SHP77 treated with DMSO at 0.1 percent for 48 hours (cell line): ENCODE measurements around the gene ZFP36L1.

Experiments used
- DNase-seq: peaks from one replicate; lab custom pipeline; 2025; lab: John Stamatoyannopoulos, UW

ZFP36L1 gene

DNA sequence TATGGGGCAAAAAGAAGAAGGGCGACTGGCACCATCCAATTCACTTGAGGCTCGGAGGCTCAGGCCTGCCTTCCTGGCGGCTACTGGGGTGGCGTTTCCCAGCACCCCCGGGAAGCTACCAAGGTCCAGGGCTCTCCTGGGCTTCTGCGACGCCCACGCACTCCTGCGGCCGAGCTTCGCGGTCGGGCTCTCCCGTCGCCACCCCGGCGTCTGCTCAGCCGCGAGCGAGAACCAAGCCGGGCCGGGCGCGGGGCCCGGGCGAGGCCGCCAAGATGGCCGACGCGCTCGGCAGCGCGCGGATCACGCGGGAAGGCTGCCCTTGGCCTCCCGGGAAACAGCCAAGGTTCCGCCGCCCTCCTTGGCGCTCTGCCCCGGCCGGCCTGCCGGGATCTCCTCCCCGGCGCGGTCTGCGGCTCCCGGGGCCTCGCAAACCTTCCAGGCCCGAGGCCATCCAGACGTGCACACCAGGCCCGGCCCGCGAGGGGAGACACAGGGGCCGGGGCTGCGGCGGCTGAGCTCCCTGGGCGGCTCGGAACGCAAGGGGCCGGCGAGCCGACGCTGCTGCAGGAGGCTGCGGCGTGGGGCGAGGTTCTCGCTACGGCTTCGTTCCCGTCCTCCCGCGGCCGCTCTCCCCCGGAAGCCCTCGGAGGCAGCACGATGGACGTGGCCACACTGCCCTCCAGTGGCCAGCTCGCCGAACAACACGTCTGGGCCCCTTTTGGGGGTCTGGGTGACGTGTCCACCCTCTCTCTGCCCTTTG lies 23.5 kb upstream of the ZFP36L1 start:
- peak; percentile 52 for DNase-seq

DNA sequence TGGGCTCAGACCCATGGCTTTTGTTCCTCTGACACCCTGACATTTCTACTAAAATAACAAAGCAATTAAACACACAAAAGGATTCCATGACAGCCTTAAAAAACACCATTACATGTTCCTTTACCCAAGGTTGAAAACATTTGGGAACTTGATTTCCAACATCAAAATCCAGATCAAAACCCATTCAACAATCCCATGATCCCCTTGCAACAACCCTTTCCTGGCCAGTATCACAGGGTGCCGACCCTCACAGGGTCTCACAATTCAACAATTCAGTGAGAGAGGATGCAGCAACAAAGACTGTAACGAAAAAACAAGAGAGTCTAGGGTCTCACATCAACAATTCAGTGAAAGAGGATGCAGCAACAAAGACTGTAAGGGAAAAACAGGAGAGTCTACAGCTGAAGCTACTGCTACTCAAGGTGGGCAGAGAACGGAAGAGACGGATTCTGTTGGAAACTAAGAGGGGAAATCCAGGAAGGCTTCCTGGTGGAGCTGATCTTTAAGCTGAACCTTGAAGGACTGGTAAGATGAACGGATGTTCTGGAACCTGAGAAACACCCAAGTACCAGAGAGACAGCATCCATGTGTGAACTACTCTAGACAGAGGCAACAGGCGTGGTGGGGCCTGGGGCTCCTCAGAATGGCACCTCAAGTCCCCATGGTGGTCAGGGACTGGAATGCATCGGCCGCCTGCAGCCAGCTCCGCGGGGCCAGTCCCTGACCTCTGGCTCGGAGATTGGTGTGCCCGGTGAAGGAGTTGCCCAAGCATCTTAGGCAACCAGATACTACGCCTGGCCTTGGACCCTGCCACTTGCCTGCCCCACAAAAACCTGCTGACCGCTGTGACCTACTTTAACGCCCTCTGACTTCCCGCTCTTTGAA lies 22.7 kb upstream of the ZFP36L1 start:
- DNase-seq: no peak

DNA sequence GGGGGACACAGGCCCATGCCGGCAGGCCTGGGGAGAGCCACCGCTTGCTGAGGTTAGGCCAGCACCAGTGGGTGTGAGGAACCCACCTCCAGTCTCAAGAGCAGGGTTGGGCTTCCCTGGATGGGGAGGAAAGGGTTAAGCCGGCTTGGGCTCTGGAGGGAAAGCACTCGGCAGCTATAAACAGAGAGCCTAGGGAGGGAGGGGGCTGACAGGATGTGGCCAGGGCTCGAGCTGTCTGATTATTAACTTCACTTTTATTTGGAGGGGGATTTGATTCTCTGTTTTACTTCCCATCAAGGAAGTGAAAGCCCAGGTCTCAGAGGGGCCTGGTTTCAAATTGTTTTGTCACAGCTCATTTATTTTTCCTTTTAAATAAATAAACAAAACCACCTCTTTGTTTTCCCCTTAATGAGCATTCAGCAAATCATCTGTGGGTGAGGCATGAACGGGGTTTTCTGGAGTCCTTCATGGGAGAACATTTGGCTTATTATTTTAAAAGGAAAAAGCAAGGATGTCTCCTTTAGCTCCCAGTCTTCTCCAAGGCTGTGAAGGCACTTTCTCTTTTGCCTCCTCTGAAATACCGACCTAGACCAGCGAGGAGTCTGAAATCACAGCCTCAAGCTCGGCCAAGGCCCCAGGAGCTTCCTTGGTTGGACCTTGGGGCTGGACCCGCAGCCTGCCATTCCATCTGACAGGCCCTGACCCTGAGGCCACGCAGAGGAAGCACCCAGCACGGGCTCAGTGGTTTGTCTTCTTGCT lies 21.9 kb upstream of the ZFP36L1 start:
- DNase-seq: no peak

DNA sequence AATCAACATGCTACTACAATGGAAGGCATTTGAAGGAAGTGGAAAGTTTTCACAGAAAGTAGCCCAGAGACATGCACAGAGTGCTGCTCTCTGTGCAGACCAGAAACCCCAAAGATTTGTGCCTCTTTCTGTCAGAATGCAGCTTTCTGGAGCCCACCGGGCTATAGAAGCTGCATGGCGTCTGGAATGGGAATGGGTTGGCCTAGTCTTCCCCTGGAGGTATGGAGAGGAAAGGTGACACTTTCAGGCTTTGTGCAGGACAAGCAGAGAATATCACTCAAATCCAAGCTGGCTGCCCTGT lies 21.3 kb upstream of the ZFP36L1 start:
- no peak for DNase-seq

DNA sequence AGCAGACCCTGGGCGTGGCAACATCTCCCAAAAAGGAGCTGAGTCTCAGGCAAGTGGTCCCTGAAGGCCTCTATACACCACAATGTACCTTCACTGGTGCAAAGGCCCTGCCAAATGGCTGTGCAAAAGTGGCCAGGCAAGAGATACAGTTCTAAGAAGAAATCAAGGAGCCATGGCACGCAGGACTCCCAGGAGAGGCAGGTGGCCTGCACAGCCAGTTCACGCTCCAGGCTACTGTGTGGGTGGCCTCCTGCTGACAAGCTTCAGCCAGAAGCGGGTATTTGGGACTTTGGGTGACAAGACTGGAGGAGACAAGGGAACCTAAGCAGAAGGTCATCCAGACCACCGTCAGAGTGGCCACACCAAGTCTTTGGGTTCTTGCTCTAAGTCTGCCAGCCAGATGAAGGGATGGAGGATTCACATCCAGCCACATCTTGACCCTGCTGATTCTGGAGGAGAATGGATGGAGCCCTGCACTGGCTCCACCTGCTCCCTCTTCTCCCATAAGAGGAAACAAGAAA lies 20.5 kb upstream of the ZFP36L1 start:
- DNase-seq: no peak

DNA sequence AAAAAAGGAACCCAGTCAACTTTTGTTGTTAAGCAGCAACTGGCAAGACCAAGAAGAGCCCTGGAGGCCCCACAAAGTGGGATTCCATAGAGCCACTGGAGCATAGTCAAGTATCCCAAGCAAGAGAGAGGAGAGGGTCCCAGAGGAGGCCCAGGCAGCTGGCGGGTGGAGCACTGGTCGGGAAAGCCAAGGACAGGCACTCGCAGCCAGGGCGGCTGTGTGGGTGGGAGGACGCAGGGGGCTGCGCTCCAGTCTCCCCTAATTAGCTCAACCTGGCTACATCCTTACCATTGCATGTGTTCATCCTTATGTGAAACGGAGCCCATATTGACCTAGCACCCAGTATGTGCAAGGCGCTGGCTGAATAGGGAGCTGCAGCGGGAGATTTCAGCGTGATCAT lies 18.3 kb upstream of the ZFP36L1 start:
- no peak for DNase-seq

DNA sequence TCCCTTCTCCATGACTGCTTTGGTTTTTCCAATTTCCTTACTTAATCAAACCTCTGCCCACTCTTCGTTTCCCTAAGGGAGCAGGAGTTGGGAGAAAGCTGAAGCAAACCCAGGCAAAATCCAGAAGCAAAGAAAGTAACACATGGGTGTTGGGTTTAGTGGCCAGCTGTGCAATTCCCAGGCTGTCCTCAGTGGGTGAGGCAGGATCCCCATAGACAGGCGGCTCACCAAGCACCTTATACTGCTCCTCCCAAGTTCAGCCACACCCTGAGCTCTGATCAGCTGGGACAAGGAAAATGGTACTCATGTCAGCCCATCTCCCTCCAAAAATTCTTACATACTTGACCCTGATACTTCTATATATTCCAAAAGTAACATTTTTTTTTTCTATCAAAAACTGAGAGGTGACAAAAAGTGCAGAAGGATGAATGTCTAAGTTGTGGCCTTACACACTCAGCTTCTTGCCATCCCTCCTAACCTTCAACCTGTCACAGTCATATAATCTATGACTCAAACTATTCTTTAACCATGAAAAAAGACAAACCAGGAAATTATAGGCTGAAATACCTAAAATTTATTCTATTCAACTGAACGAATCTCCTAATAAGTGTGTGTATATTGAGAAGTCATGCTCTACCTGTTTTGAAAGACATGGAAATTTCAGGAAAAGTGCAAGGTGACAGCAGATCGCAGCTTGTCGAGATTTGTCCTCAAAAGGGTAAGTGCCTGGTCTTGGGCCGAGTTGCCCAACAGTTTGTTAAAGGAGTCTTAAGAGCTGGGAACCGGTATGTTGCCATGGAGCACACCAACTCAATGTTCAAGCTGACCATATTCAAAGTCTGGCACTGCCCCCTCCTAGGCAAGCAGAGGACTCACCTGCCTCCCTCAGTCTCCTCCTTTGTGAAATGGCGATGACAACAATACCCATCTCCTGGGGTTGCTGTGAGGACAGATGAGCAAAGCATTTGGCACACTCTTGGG lies 17.6 kb upstream of the ZFP36L1 start:
- no peak for DNase-seq

DNA sequence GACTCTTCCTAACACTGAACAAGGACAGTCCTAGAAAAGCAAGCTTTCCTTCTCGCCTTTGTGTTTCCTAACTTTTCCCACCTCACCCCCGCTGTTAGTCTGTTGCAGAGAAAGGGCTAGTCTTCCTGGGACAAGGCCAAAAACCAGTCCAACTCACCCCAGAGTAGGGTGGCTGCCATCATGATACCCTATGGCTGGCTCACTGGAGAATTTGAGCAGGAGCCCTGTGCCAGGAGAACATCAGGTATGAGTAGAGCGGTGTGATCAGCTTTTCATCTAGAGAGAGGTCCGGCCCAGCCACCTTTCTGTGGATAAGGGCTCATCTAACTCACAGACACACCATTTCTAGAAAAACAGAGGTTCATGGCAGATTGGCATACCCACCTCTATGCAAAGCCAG lies 16.7 kb upstream of the ZFP36L1 start:
- DNase-seq: no peak

DNA sequence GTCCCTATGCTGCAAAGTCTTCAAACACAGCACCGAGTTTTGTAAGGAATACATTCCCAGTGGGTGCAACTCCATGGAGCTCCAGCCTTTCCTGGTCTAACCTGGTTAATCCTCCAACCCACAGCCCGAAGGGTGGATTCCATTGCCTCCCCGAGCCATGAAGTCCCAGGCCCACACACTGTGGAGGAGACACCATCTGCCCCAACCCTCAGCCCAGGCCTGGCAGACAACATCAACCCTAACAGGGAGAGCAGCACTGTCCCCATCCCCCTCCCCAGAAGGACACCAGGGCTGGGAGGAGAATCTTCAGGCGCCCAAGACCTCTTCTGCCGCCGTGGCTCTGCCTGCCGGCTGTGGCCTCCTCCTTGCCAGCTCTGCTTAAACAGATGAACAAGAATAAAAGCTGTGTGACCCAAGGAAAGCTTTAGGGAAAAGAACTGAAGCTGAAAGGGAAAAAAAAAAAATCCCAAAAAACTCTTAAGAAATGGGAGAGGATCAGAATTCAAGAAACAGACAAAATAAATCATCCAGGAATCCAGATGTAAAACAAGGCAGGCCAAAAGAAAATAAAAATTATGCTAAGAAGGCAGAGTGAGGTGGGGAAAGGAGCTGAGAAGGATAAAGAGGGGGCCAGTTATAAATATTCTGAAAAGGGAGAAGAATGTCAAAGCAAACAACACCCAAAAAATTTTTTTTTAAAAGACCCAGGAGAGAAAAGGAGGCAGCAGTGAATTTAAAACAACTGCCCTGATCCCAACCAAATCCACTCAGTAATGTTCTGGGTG lies 16.0 kb upstream of the ZFP36L1 start:
- no peak for DNase-seq

DNA sequence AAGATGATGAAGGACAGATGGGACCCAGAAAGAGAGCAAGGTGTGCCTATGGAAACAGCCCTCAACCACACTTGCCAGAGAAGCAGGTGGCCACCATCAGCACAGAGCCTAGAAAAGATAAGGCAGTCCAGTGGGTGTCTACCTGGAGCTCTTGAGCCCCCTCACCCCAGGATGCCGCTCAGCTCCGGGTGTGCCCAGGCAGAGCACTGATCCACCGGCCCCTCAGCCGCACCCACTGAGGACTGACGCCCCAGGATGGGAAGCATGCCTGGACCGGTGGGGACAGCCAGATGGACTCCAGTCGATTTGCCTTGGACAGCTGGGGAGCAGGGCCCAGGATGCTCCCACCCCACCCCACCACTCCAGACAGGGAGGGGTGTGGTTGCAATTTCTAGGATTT lies 15.1 kb upstream of the ZFP36L1 start:
- no peak for DNase-seq

DNA sequence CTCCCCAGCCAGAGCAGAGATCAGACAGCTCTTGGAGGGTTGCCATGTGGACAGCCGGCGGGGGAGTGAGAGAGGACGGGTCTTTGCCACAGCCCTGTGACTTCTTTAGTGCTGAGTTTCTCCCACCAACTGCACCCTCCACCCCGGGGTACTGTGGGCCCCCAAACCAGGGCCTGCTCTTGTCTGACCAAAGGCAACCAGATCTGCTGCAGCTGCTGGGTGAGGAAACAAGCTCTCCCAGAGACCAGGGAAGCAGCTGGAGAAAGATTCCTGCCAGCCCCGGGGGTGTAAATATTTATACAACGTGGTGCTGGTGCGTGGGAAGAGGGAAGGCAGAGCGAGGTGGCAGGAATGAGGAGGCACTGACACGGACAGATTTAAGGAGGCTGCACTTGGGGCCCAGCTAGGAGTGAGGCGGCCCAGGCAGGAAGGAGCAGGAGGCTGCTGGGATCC lies 14.3 kb upstream of the ZFP36L1 start:
- DNase-seq: peak; percentile 81

DNA sequence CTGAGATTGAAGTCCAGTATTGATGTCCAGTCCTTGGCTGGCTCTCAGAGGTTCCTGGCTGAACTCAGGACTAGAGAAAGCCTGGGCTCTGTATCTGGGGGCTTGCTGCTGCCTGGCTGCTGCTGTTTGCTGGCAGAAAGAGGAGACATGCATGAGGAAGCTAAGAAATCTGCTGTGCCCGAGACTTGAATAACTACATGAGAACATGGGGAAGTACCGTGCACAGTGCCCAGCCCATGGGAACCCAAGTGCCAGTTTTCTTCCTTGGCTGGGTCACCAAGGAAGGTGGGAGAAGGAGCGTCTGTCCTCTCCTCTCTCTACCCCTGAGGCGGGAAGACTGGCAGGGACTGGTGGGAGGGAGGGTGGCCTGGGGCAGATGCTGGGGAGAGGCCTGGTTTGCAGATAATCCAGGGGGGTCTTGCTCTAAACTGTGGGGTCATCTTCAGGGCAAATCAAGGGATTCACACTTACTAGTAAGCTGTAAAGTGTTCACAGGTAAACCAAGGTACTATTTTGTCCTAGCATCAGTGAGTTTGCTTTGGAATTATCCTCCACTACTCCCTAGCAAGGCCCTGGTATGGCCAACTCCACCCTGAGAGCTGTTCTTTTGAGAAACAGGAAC lies 13.8 kb upstream of the ZFP36L1 start:
- no peak for DNase-seq

DNA sequence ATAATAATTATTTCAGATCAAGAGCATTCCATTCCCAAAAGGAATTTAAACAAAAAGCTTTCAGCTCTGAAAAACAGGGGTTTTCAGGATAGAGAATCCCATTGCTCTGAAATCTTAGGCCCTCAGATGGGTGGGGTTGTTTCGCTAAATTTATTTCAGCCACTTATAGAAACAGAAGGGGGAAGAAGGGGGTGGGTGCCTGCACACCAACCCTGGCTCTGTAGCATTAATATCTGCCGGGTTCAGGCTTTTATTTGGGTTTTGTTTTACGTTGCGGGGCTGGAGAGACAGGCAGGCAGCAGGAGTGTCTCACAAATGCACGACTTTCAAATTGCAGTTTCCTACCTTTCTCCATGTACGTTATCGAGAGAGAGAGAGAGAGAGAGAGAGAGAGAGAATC lies 12.5 kb upstream of the ZFP36L1 start:
- no peak for DNase-seq

DNA sequence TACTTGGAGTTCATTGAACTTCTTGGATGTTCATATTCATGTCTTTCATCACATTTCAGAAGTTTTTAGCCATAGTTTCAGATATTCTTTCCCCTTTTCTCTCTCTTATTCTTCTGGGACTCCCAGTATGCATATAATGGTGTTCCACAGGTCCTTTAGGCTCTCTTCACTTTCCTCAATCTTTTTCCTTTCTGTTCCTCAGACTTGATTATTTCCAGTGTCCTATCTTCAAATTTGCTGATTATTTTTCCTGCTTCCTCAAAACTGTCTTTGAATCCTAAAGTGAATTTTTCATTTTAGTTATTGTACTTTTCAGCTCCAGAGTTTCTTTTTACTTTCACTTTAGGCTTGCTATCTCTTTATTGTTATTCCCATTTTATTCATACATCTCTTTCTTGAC lies 8.8 kb upstream of the ZFP36L1 start:
- no peak for DNase-seq

DNA sequence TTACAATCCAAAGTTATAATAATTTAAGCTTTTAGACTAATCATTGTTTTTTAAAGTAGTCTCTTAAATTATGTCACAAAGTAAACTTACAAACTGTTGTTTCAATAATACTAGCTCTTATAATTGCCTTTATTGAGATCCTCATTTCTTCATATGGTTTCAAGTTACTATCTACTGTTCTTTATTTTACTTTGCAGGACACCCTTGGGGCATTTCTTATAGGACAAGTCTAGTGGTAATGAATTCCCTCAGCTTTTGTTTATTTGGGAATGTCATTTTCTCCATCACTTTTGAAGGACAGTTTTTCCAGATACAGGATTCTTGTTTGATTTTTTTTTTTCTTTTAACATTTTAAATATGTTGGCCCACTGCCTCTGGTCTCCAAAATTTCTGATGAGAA lies 8.1 kb upstream of the ZFP36L1 start:
- no peak for DNase-seq

DNA sequence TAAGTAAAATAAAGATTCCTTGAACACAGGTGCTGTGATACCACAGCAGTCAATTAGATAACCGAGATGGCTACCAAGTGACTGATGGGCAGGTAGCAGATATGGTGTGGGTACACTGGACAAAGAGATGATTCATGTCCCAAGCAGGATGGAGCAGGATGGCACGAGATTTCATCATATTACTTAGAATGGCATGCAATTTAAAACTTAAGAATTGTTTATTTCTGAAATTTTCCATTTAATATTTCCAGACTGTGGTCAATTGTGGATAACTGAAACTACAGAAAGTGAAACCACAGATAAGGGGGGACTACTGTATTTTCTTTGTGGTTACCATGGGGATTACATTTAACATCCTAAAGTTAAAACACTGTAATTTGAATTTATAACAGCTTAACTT lies 7.5 kb upstream of the ZFP36L1 start:
- DNase-seq: no peak

DNA sequence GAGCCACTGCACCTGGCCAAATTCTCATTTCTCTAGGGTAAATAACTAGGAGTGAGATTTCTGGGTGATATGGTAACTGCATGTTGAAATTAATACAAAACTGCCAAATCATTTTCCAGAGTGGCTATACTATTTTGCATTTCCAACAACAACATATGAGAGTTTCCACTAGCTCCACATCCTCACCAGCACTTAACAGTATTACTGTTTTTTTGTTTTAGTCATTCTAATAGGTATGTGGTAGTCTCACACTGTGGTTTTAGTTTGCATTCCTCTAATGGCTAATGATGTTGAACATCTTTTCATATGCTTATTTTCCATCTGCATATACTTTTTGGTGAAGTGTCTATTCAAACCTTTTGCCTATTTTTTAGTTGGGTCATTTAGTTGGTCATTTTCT lies 5.8 kb upstream of the ZFP36L1 start:
- DNase-seq: no peak

DNA sequence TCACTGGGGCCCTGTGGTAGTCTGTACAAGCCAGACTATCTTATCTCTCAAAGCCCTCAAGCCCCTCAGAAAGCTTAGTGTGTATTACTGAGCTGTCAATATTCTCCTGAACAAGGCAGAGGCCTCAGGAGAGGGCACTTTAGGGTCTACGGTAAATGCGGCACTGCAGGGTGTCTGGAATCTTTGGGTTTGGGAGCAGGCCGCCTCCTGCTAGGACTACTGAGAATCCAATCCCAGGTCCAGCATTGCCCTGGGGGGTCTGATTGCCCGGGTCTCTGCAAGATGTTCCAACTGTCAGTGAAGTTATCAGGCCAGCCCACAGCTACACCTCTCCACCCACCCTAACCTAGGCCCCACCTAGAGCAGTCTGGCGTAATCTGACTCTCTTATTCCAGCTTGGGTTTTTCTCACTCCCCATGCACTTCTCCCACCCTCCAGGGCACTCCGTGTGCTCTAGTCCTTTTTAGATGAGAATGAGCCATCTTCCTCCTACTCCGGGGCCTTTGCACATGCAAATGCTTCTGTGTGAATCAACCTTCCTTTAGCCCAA lies 4.3 kb upstream of the ZFP36L1 start:
- no peak for DNase-seq

DNA sequence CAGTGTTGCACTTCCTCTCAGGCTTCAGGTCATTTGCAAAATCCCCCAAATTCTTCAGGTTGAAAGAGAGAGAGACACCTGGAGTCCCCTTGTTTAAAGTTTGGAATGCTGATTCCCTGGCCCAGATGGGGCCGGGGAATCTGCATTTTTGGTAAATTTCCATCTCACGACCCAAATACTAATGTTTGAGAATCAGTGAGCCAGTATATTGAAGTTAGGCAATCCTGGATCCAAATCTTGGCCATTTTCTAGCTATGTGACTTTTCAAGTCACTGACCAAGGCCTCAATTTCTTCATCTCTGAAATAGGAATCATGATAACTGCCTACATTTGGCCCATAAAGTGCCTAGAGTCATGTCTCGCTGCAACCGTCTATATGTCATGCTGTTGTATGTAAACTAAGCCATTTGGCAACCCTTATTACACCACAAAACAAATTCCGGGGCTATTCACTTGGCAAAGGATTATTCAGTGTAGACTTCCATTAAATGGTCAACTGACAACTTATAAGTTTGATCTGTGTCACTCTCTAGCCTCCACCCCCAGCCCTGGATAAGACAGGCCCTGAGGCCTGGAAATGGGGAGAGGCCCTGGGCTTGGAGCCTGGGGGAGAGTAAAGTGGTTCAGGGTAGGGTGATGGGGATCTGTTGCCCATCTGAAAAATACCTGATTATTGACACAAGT lies 3.7 kb upstream of the ZFP36L1 start:
- DNase-seq: no peak
